Umbilical cord (tissue), 2 donors: ENCODE results near the gene DENND2C. TPM values are rescaled to one million over a fixed set of nuclear protein-coding genes. Genes with fewer than 3 reads are reported as not detected.

Experiments
- DNase-seq: peaks from one replicate; pipeline ENCODE4 v3.0.0-alpha.2; 2015; ENCODE audit warnings: low spot score
- total RNA-seq: library from RNA; depleted of rRNA; stranded (reverse); fragments of >200 nt; gene quantifications from one replicate; pipeline ENCODE4 v1.2.3, GENCODE V29; 2014; ENCODE audit warnings: low replicate concordance; ENCODE audit not compliant: insufficient read depth

DENND2C gene
- total RNA-seq, 1 donor from 2014 or later = 10.8 TPM

DNA sequence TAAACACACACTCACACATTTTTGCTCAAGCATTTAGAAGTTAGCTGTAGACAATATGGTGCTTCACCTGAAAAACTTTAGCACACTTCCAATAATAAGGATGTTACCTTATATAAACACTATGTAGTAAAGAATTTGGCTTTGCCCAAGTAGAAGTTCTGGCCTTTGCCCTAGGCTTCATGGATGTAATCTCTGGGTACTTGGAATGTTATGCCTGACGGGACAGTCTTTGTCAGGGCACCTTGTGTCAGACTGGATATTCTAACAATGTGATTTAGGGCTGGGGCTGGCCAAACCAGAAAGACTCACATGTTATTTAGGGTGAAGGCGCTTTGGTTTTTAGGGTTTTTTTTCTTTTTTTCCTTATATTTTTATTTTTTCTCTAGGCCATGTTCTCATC, 124.1 kb downstream of the DENND2C start:
- no peak for DNase-seq

DNA sequence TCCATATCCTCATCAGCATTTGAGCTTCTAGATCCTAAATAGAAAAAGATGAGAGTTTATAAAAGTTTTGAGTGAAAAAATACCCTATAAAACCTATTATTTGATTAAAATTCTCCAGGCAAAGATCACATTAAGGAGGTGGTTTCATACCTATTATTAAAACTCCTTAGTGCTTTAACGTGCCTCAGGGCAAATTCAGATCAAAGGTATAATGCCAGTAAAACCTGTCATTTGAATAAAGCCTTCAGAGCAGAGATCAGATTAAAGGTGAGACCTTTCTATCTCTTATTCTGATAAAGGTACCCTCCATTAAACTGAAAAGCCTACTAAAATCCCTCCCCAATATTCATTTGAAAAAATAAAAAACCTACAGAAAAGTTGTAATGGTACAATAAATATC, 124.5 kb downstream of the DENND2C start:
- no peak for DNase-seq

DNA sequence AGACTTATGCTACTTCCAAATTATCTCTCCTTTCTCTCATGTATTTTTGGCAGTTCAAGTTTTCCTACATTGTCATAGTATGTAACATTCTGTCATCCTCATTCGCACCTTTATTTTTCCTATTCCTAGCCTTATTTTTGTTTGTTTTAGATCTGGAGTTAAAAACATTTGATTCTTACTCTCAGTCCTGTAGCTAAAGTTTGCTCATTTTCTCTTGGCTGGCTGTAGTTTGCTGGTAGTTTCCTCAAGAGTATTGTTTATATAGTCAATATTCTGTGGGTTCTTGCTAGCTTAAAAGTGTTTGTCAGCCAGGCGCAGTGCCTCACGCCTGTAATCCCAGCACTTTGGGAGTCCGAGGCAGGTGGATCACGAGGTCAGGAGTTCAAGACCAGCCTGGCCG, 129.0 kb downstream of the DENND2C start:
- no peak for DNase-seq

DNA sequence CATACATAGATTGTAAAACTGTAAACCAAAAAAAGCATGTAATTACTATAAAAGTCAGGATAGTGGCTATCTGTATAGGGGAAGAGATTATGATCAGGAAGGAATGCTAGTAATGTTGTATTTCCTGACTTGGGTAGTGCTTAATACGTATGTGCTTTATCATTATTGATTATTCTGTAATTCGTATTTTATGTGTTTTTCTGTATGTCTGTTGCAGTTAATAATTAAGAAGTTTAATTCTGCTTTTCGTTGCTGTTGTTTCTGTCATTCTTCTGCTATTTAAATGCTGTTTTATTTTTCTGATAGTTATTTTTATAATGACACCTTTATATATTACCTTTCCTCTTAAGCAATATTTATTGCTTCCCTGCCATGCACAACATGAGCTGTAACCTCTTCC, 129.6 kb downstream of the DENND2C start:
- no peak for DNase-seq

DNA sequence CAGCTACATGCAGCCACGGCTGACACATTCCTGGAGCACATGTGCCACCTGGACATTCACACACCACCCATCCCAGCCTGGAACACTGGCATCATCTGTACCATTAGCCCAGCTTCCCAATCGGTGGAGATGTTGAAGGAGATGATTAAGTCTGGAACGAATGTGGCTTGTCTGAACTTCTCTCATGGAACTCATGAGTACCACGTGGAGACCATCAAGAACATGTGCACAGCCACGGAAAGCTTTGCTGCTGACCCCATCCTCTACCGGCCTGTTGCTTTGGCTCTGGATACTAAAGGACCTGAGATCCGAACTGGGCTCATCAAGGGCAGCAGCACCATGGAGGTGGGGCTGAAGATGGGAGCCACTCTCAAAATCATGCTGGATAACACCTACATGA, 133.8 kb downstream of the DENND2C start:
- no peak for DNase-seq

DNA sequence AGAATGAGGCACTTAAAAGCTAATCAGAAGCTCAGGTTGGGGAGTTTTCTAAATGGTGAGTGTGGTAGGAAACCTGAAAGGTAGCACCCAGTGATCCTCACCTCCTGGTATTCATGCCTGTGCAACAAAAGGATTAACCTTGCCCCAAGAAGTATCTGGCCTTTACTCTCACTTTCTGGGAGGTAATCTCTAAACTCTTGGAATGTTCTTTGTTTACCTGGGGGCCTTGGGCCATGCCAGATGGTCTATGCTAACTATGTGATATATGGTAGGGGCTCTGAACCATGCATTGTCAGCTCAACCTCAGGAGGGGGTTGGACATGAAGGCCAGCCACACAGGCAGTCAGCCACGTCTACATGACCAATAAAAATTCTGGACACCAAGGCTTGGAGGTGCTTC, 134.4 kb downstream of the DENND2C start:
- no peak for DNase-seq

Other genes with a start within 250 kb of the DENND2C start
- gene TRIM33, start 158.8 kb downstream of the DENND2C start, total RNA-seq = 41.9 TPM
- gene BCAS2, start 88.4 kb downstream of the DENND2C start, total RNA-seq = 32.5 TPM
- not detected for gene AMPD1, start 25.5 kb upstream of the DENND2C start, total RNA-seq
- gene NRAS, start 46.7 kb upstream of the DENND2C start, total RNA-seq = 32.7 TPM
- gene CSDE1, start 87.9 kb upstream of the DENND2C start, total RNA-seq = 468 TPM
- gene SIKE1, start 110.6 kb upstream of the DENND2C start, total RNA-seq = 163 TPM
- 2.4 TPM for gene SYCP1, start 184.8 kb upstream of the DENND2C start, total RNA-seq